ENCODE measurements around the gene SNX30. TPM values are rescaled to one million over a fixed set of nuclear protein-coding genes. Genes with fewer than 3 reads are reported as not detected.

Gene SNX30
- total RNA-seq: 10 to 100 TPM; 12.8 to 16.1 (median 14.4) TPM

DNA sequence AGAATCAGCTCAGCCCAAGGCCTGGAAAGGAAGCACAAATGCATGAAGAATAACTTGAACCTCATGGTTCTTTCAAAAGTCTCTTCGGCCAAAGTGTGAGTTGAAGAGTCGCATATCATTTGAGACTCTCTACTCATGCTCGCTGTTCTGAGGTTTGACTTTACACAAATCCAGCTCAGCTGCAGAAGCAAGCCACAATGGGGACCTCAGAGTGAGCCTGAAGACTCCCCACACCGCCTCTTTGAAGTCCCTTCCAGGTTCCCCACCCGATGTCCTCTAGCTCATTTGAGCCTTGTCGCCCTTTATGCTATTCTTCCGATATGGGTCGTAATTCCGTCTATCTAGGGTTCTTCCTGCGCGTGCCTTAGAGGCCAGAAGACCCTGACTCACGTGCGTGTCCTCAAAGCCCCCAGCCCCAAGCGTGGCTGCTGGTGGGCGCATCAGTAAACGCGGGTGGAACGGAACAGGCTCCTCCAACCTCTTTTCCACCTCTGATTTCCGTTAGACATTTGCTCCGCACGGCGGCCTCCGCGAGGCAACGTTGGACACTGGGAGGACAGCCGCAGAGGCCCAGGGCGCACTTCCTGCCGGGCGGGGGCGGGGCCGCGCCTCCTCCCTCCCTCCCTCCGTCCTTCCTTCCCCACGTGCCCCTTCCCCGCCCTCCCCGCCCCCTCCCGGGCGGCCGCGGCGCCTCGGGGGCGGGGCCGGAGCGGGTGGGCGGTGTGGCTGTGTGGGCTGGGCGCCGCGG, at the start of gene SNX30:
Gene SNX30 (plus strand): TSS at position 745 of the 748 bp plus-strand sequence. CDS start 242 bp downstream, outside the sequence.
- Histone ChIP-seq H3K27ac (peak within 1 kb of the TSS; percentile 67), H3K27me3 (no peaks in the 10 kb centered on the region), H3K4me1 (peaks cover 48% of the 10 kb centered on the region), H3K9me3 (no peaks in the 10 kb centered on the region), H3K36me3 (no peaks in the 10 kb centered on the region), H3K4me3 (peak within 1 kb of the TSS; percentile 62)
- WGBS: 8% methylated on average over 32 of the region's 49 CpGs
- TF ChIP-seq EP300 (IDR thresholded peaks at IDR 0.05): no peak
- TF ChIP-seq CTCF (IDR thresholded peaks at IDR 0.05): no peak
- peak in 2 of 3 donors; percentile 32 to 59 for TF ChIP-seq POLR2AphosphoS5 (IDR thresholded peaks at IDR 0.05)
- peak in 1 of 2 donors; percentile 36 for TF ChIP-seq POLR2A (IDR thresholded peaks at IDR 0.05)
- peak; percentile 91 to 92 for DNase-seq (ENCODE audit: low spot score in 2 of 2)

DNA sequence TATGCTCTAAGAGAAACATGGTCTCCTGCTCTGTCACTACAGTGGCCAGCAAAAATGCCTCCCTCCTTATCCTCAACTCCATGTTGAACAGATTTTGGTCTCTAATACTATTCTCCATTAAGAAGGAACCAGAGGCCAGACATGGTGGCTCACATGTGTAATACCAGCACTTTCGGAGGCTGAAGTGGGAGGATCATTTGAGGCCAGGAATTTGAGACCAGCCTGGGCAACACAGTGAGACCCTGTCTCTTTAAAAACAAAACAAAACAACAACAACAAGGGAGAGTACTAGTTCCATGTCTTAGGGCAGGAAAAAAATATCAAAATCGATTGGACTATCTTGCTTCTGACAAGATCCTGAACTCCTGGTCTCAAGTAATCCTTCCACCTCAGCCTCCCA, 47.3 kb upstream of the SNX30 start:
- Histone ChIP-seq H3K27me3 (no peaks in the 10 kb centered on the region), H3K9me3 (no peaks in the 10 kb centered on the region), H3K4me1 (peaks cover 7% of the 10 kb centered on the region), H3K4me3 (no peak overlapping the region), H3K36me3 (peaks cover 12% of the 10 kb centered on the region), H3K27ac (no peak overlapping the region)
- 79% methylated on average over 2 of the region's 2 CpGs for WGBS
- TF ChIP-seq CTCF (IDR thresholded peaks at IDR 0.05) (no peak), POLR2A (IDR thresholded peaks at IDR 0.05) (no peak), EP300 (IDR thresholded peaks at IDR 0.05) (no peak), POLR2AphosphoS5 (IDR thresholded peaks at IDR 0.05) (no peak)
- no peak for DNase-seq (ENCODE audit: low spot score in 2 of 2)

- WGBS: 45% methylated on average over 6 of the region's 6 CpGs
- Histone ChIP-seq H3K27me3 (no peaks in the 10 kb centered on the region), H3K4me3 (no peak overlapping the region), H3K9me3 (no peaks in the 10 kb centered on the region), H3K4me1 (peaks cover 7% of the 10 kb centered on the region), H3K27ac (no peak overlapping the region), H3K36me3 (peaks cover 11% of the 10 kb centered on the region)
- no peak for DNase-seq (ENCODE audit: low spot score in 2 of 2)
- TF ChIP-seq POLR2A (IDR thresholded peaks at IDR 0.05): no peak
- TF ChIP-seq CTCF (IDR thresholded peaks at IDR 0.05): no peak
- no peak for TF ChIP-seq EP300 (IDR thresholded peaks at IDR 0.05)
- TF ChIP-seq POLR2AphosphoS5 (IDR thresholded peaks at IDR 0.05): no peak
These were observed 44.7 kb upstream of the SNX30 start for GRCh38 chr9:112705768-112706427.

DNA sequence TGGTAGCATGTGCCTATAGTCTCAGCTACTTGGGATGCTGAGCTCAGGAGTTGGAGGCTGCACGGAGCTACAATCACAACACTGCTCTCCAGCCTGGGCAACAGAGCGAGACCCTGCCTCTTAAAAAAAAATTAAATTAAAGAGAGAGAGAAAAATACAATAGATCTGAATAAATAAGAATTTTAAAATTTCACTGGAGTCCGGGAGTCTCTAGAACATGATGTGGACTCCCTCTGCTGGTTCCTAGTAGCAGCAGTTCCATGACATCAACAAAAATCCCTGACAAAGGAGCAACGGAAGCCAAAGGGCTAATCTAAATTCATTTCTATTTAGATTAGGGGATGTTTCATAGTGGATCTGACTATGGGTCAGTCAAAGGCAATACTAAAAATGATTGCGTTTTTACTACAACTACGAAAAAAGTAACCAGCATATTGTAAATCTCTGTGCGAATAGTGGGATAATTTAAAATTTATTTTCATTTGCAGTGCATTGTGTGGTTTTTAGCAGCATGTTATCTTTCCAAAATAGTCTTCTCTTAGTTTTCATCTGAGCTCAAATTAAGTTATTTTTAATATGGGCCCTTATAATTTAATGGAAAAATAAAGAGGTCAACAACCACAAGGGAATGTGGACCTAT, 39.4 kb upstream of the SNX30 start:
- peaks cover 4% of the 10 kb centered on the region for H3K4me1 ChIP-seq
- H3K9me3 ChIP-seq: no peaks in the 10 kb centered on the region
- no peak for DNase-seq (ENCODE audit: low spot score in 2 of 2)
- no peak overlapping the region for H3K4me3 ChIP-seq
- peaks cover 25% of the 10 kb centered on the region for H3K36me3 ChIP-seq
- TF ChIP-seq CTCF (IDR thresholded peaks at IDR 0.05) (peak in 1 of 2 donors; percentile 34), EP300 (IDR thresholded peaks at IDR 0.05) (no peak), POLR2AphosphoS5 (IDR thresholded peaks at IDR 0.05) (no peak), POLR2A (IDR thresholded peaks at IDR 0.05) (no peak)
- H3K27ac ChIP-seq: no peak overlapping the region
- 75% methylated on average over 7 of the region's 7 CpGs for WGBS
- no peaks in the 10 kb centered on the region for H3K27me3 ChIP-seq

GRCh38 chr9:112712678-112713077, 37.9 kb upstream of the SNX30 start:
- H3K9me3 ChIP-seq: no peaks in the 10 kb centered on the region
- H3K4me1 ChIP-seq: peaks cover 16% of the 10 kb centered on the region
- TF ChIP-seq EP300 (IDR thresholded peaks at IDR 0.05): no peak
- TF ChIP-seq CTCF (IDR thresholded peaks at IDR 0.05): no peak
- no peak for TF ChIP-seq POLR2AphosphoS5 (IDR thresholded peaks at IDR 0.05)
- no peak for TF ChIP-seq POLR2A (IDR thresholded peaks at IDR 0.05)
- H3K27ac ChIP-seq: no peak overlapping the region
- DNase-seq (ENCODE audit: low spot score in 2 of 2): no peak
- WGBS: 98% methylated on average over 3 of the region's 3 CpGs
- H3K4me3 ChIP-seq: no peak overlapping the region
- peaks cover 25% of the 10 kb centered on the region for H3K36me3 ChIP-seq
- no peaks in the 10 kb centered on the region for H3K27me3 ChIP-seq
